ENCODE data around the gene UBXN10. TPM values are rescaled to one million over a fixed set of nuclear protein-coding genes. Genes with fewer than 3 reads are reported as not detected.

Gene UBXN10
- total and polyA plus RNA-seq, 4 experiments from 2014 or later: 0.06 to 0.78 (median 0.39) TPM

DNA sequence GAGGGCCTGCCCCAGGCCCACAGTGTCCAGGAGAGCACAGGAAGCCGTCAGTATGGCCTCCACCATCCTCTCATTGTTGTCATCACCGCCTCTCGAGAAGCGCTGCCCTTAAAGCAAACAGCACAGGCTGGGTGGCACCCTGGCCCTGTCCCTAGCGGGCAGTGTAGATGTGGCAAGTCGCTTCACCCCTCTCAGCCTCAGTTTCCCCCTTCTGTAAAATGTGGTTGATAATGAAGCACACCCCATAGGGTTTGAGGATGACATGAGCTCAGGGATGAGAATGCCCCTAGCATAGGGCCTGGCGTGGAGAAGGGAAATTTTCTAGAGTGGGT lies 33.3 kb upstream of the UBXN10 start:
- DNase-seq: peak in 1 of 5 donors; percentile 7
- POLR2A ChIA-PET (ENCODE audit: partially characterized antibody): no interaction called here
- Mint-ChIP-seq H3K4me3 (peak overlapping the region; percentile 69 to 92 (median 84)), H3K27ac (peak overlapping the region in 1 of 7 donors; percentile 36), H3K9me3 (peaks cover 0 to 2% (median 0%) of the 10 kb centered on the region in 8 donors), H3K4me1 (peaks cover 11 to 18% (median 14%) of the 10 kb centered on the region in 4 donors), H3K36me3 (no peaks in the 10 kb centered on the region), H3K27me3 (no peaks in the 10 kb centered on the region)
- intact Hi-C loops (cut with micrococcal nuclease): loop anchor here (1.0 kb wide), 2 partner anchors 43 to 234 kb away; no protein-coding TSS in a partner anchor
- Histone ChIP-seq H3K27me3 (ENCODE audit: insufficient read depth, low read length) (no peaks in the 10 kb centered on the region), H3K27ac (ENCODE audit: low read depth, low read length) (no peak overlapping the region), H3K36me3 (ENCODE audit: insufficient read depth, low read length) (no peaks in the 10 kb centered on the region), H3K9me3 (ENCODE audit: control insufficient read depth in 1 of 2, low read length in 2 of 2) (no peaks in the 10 kb centered on the region), H3K4me3 (ENCODE audit: low read length in 2 of 2) (peak overlapping the region in 1 of 2 donors; percentile 56), H3K4me1 (ENCODE audit: insufficient read depth, low read length) (peaks cover 17% of the 10 kb centered on the region)
- CTCF ChIA-PET (ENCODE audit: partially characterized antibody): interaction anchor here (0.6 to 6.1 kb wide), 16 partner anchors 9 to 390 kb away, joined by 3 to 102 read pairs (median 4); no protein-coding TSS in a partner anchor

DNA sequence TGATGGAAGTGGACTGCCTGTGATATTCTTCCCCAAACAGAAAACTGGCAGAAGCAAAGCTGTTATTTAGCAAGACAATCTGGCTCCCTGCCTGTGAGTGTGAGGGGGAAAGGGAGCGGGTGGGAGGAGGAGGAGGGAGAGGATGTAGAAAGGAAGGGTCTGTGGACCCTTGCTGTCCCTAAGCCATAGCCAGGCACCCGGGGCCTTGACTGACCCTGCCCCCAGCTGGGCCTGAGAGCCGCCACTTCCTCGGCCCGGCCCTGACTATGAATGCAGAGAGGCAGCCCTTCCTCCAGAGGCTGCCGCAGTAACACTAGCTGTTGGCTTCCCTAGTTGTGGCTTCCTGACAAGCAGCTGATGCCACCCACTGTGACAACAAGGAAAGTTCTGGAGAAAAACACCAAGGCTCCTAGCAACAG lies 32.9 kb upstream of the UBXN10 start:
- H3K4me3 Mint-ChIP-seq: peak overlapping the region in 1 of 8 donors; percentile 92
- peaks cover 0 to 7% (median 0%) of the 10 kb centered on the region in 8 donors for H3K9me3 Mint-ChIP-seq
- Histone ChIP-seq H3K27me3 (ENCODE audit: insufficient read depth, low read length) (no peaks in the 10 kb centered on the region), H3K4me3 (ENCODE audit: low read length in 2 of 2) (no peak overlapping the region), H3K27ac (ENCODE audit: low read depth, low read length) (no peak overlapping the region), H3K4me1 (ENCODE audit: insufficient read depth, low read length) (peaks cover 17% of the 10 kb centered on the region), H3K36me3 (ENCODE audit: insufficient read depth, low read length) (no peaks in the 10 kb centered on the region), H3K9me3 (ENCODE audit: control insufficient read depth in 1 of 2, low read length in 2 of 2) (no peaks in the 10 kb centered on the region)
- no peaks in the 10 kb centered on the region for H3K27me3 Mint-ChIP-seq
- CTCF ChIA-PET (ENCODE audit: partially characterized antibody): interaction anchor here (0.6 to 6.1 kb wide), 11 partner anchors 10 to 390 kb away, joined by 3 to 102 read pairs (median 4); partner anchors contain the start of gene MUL1
- intact Hi-C loops (cut with micrococcal nuclease): loop anchor here (1.0 kb wide), 2 partner anchors 42 to 235 kb away; no protein-coding TSS in a partner anchor
- POLR2A ChIA-PET (ENCODE audit: partially characterized antibody): no interaction called here
- H3K36me3 Mint-ChIP-seq: no peaks in the 10 kb centered on the region
- peaks cover 11 to 18% (median 14%) of the 10 kb centered on the region in 4 donors for H3K4me1 Mint-ChIP-seq
- DNase-seq: no peak
- H3K27ac Mint-ChIP-seq: peak overlapping the region in 1 of 7 donors; percentile 36

DNA sequence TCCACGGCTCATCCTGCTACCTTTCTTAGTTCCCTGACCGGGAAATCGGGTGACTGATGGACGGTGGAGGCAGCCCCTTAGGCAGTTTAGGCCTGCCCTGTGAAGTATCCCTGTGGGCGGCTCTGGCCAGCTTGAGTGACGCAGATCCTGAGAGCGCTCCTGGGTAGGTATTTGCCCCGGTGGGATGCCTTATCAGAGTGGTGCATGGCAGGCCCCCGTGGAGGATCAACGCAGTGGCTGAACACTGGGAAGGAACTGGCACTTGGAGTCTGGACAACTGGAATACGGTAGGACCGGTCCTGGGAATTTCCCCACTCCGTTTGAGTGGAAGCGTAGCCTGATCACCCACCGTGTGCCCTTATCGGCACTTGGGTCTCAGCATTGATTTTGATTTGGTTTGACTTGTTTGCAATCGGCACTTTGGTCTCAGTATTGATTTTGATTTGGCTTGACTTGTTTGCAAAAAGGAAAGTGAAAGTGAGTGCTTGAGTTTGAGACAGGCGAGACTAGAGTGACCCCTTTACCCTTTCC lies 31.5 kb upstream of the UBXN10 start:
- DNase-seq: no peak
- Histone ChIP-seq H3K27ac (ENCODE audit: low read depth, low read length) (no peak overlapping the region), H3K4me3 (ENCODE audit: low read length in 2 of 2) (peak overlapping the region in 1 of 2 donors; percentile 4)

DNA sequence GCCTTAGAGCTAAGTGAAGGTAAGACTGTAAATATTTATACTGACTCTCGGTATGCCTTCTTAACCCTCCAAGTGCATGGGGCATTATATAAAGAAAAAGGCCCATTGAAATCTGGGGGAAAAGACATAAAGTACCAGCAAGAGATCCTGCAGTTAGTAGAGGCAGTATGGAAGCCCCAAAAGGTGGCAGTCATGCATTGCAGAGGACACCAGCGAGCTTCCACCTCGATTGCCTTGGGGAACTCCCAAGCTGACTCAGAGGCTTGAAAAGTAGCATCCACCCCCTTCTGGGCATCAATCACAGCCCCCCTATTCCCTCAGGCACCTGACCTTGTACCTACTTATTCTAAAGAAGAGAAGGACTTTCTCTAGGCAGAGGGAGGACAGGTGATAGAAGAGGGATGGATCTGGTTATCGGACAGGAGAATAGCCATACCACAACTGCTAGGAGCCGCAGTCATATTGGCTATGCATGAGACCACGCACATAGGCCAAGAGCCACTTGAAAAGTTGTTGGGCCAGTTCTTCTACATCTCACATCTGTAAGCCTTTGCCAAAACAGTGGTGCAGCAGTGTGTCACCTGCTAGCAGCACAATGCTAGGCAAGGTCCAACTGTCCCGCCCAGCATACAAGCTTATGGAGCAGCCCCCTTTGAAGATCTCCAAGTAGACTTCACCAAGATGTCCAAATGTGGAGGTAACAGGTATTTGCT lies 27.4 kb upstream of the UBXN10 start:
- POLR2A ChIA-PET (ENCODE audit: partially characterized antibody): interaction anchor here (1.0 kb wide), 1 partner anchor 34 kb away, joined by 3 read pairs; no protein-coding TSS in a partner anchor
- H3K27ac Mint-ChIP-seq: no peak overlapping the region
- H3K9me3 ChIP-seq (ENCODE audit: control insufficient read depth in 1 of 2, low read length in 2 of 2): peaks cover 0 to 6% of the 10 kb centered on the region in 2 donors
- peaks cover 5 to 11% (median 8%) of the 10 kb centered on the region in 4 donors for H3K4me1 Mint-ChIP-seq
- H3K27ac ChIP-seq (ENCODE audit: low read depth, low read length): no peak overlapping the region
- H3K36me3 ChIP-seq (ENCODE audit: insufficient read depth, low read length): no peaks in the 10 kb centered on the region
- H3K27me3 Mint-ChIP-seq: no peaks in the 10 kb centered on the region
- peak overlapping the region in 1 of 8 donors; percentile 46 for H3K4me3 Mint-ChIP-seq
- H3K27me3 ChIP-seq (ENCODE audit: insufficient read depth, low read length): no peaks in the 10 kb centered on the region
- intact Hi-C loops (cut with micrococcal nuclease): no loop called here
- H3K9me3 Mint-ChIP-seq: peaks cover 0 to 60% (median 45%) of the 10 kb centered on the region in 8 donors
- H3K4me1 ChIP-seq (ENCODE audit: insufficient read depth, low read length): peaks cover 12% of the 10 kb centered on the region
- no peak overlapping the region for H3K4me3 ChIP-seq (ENCODE audit: low read length in 2 of 2)
- DNase-seq: no peak
- H3K36me3 Mint-ChIP-seq: peaks cover 11 to 19% of the 10 kb centered on the region in 2 donors
- CTCF ChIA-PET (ENCODE audit: partially characterized antibody): interaction anchor here (1.0 to 1.4 kb wide), 2 partner anchors 9 to 240 kb away, joined by 3 read pairs; no protein-coding TSS in a partner anchor

More for the DNA sequence above, 31.5 kb upstream of the UBXN10 start:
- H3K4me3 Mint-ChIP-seq: peak overlapping the region; percentile 53 to 82 (median 76)
- no peaks in the 10 kb centered on the region for H3K27me3 ChIP-seq (ENCODE audit: insufficient read depth, low read length)
- ChIA-PET POLR2A (ENCODE audit: partially characterized antibody) (no interaction called here), CTCF (ENCODE audit: partially characterized antibody) (interaction anchor here (1.2 to 6.1 kb wide), 3 partner anchors 25 to 354 kb away, joined by 3 to 102 read pairs (median 3); partner anchors contain the start of gene MUL1)
- peak overlapping the region in 6 of 7 donors; percentile 1 to 91 (median 30) for H3K27ac Mint-ChIP-seq
- no peaks in the 10 kb centered on the region for H3K36me3 ChIP-seq (ENCODE audit: insufficient read depth, low read length)
- H3K36me3 Mint-ChIP-seq: no peaks in the 10 kb centered on the region
- intact Hi-C loops (cut with micrococcal nuclease): no loop called here
- H3K9me3 ChIP-seq (ENCODE audit: control insufficient read depth in 1 of 2, low read length in 2 of 2): no peaks in the 10 kb centered on the region
- peaks cover 11 to 18% (median 14%) of the 10 kb centered on the region in 4 donors for H3K4me1 Mint-ChIP-seq
- H3K4me1 ChIP-seq (ENCODE audit: insufficient read depth, low read length): peaks cover 17% of the 10 kb centered on the region
- no peaks in the 10 kb centered on the region for H3K27me3 Mint-ChIP-seq
- peaks cover 0 to 19% (median 11%) of the 10 kb centered on the region in 8 donors for H3K9me3 Mint-ChIP-seq

DNA sequence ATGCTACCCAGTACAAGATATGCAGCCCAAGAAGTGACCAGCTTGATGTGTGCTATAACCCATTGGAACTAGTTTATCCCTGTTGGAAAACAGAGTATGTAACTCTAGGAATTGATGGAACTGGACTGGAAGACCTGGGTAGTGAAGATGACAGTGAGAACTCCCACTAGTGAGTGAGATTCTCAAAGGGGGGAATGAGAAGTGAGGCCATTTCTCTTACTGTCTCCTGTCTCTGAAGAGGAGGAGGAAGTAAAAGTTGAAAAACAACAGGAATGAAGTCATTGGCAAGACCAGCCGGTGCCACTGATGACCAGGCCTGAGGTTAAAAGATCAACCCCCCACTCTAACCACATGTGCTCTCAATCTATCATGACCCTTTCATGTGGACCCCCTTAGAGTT lies 25.9 kb upstream of the UBXN10 start:
- Histone ChIP-seq H3K27ac (ENCODE audit: low read depth, low read length) (no peak overlapping the region), H3K27me3 (ENCODE audit: insufficient read depth, low read length) (no peaks in the 10 kb centered on the region), H3K4me1 (ENCODE audit: insufficient read depth, low read length) (peaks cover 1% of the 10 kb centered on the region), H3K9me3 (ENCODE audit: control insufficient read depth in 1 of 2, low read length in 2 of 2) (peaks cover 0 to 6% of the 10 kb centered on the region in 2 donors), H3K4me3 (ENCODE audit: low read length in 2 of 2) (no peak overlapping the region), H3K36me3 (ENCODE audit: insufficient read depth, low read length) (no peaks in the 10 kb centered on the region)
- H3K9me3 Mint-ChIP-seq: peaks cover 0 to 73% (median 54%) of the 10 kb centered on the region in 8 donors
- ChIA-PET POLR2A (ENCODE audit: partially characterized antibody) (no interaction called here), CTCF (ENCODE audit: partially characterized antibody) (no interaction called here)
- peaks cover 0 to 3% of the 10 kb centered on the region in 2 donors for H3K27me3 Mint-ChIP-seq
- no peak overlapping the region for H3K27ac Mint-ChIP-seq
- no peak overlapping the region for H3K4me3 Mint-ChIP-seq
- H3K36me3 Mint-ChIP-seq: peaks cover 16 to 24% of the 10 kb centered on the region in 2 donors
- intact Hi-C loops (cut with micrococcal nuclease): no loop called here
- peaks cover 0 to under 1% (median under 1%) of the 10 kb centered on the region in 4 donors for H3K4me1 Mint-ChIP-seq
- no peak for DNase-seq

- Histone ChIP-seq H3K27me3 (ENCODE audit: insufficient read depth, low read length) (no peaks in the 10 kb centered on the region), H3K4me3 (ENCODE audit: low read length in 2 of 2) (no peak overlapping the region), H3K27ac (ENCODE audit: low read depth, low read length) (no peak overlapping the region), H3K36me3 (ENCODE audit: insufficient read depth, low read length) (no peaks in the 10 kb centered on the region), H3K4me1 (ENCODE audit: insufficient read depth, low read length) (no peaks in the 10 kb centered on the region), H3K9me3 (ENCODE audit: control insufficient read depth in 1 of 2, low read length in 2 of 2) (peaks cover 0 to 12% of the 10 kb centered on the region in 2 donors)
- peaks cover 3 to 5% of the 10 kb centered on the region in 2 donors for H3K27me3 Mint-ChIP-seq
- H3K27ac Mint-ChIP-seq: no peak overlapping the region
- intact Hi-C loops (cut with micrococcal nuclease): no loop called here
- no peak for DNase-seq
- H3K4me1 Mint-ChIP-seq: peaks cover 0 to 1% (median 0%) of the 10 kb centered on the region in 4 donors
- H3K36me3 Mint-ChIP-seq: peaks cover 20 to 28% of the 10 kb centered on the region in 2 donors
- H3K9me3 Mint-ChIP-seq: peaks cover 0 to 64% (median 46%) of the 10 kb centered on the region in 8 donors
- H3K4me3 Mint-ChIP-seq: no peak overlapping the region
- ChIA-PET POLR2A (ENCODE audit: partially characterized antibody) (no interaction called here), CTCF (ENCODE audit: partially characterized antibody) (interaction anchor here (2.8 kb wide), 1 partner anchor 31 kb away, joined by 19 read pairs; no protein-coding TSS in a partner anchor)
Observed at GRCh38 chr1:20164694-20165202, 21.1 kb upstream of the UBXN10 start.

GRCh38 chr1:20165522-20165951 lies 20.4 kb upstream of the UBXN10 start:
- Mint-ChIP-seq H3K27me3 (peaks cover 3 to 5% of the 10 kb centered on the region in 2 donors), H3K9me3 (peaks cover 0 to 56% (median 38%) of the 10 kb centered on the region in 8 donors), H3K36me3 (peaks cover 20 to 25% of the 10 kb centered on the region in 2 donors), H3K27ac (no peak overlapping the region), H3K4me3 (no peak overlapping the region), H3K4me1 (peaks cover 0 to 1% (median 0%) of the 10 kb centered on the region in 4 donors)
- H3K4me1 ChIP-seq (ENCODE audit: insufficient read depth, low read length): no peaks in the 10 kb centered on the region
- no peak overlapping the region for H3K27ac ChIP-seq (ENCODE audit: low read depth, low read length)
- peaks cover 0 to 12% of the 10 kb centered on the region in 2 donors for H3K9me3 ChIP-seq (ENCODE audit: control insufficient read depth in 1 of 2, low read length in 2 of 2)
- ChIA-PET POLR2A (ENCODE audit: partially characterized antibody) (no interaction called here), CTCF (ENCODE audit: partially characterized antibody) (interaction anchor here (2.8 kb wide), 1 partner anchor 31 kb away, joined by 19 read pairs; no protein-coding TSS in a partner anchor)
- H3K36me3 ChIP-seq (ENCODE audit: insufficient read depth, low read length): no peaks in the 10 kb centered on the region
- no peak for DNase-seq
- intact Hi-C loops (cut with micrococcal nuclease): no loop called here
- no peak overlapping the region for H3K4me3 ChIP-seq (ENCODE audit: low read length in 2 of 2)
- H3K27me3 ChIP-seq (ENCODE audit: insufficient read depth, low read length): no peaks in the 10 kb centered on the region

All from CD4-positive, alpha-beta memory T cell (primary cell).